A549 (cell line): ENCODE results near the gene DYNC1I1. TPM values are rescaled to one million over a fixed set of nuclear protein-coding genes. Genes with fewer than 3 reads are reported as not detected.

Source experiments
- ATAC-seq, 2 experiments: fragments of 200-7000 bp in 1 of 2; fragments of >200 bp in 1 of 2; cut with Nextera tagmentation in 1 of 2; cut with Tn5 transposase in 1 of 2; 3 replicates each; pipeline versions ENCODE4 v1.8.0 to v1.9.1; 2018 to 2020; ENCODE audit warnings: mild to moderate bottlenecking in 1 of 2, moderate library complexity in 1 of 2
- CTCF ChIA-PET: fragments of 300-600 bp; sonication (Branson Sonifier 250); formaldehyde crosslinking; extraction: SDS; loops from one replicate; lab custom pipeline; 2021; ENCODE audit warnings: antibody characterized with exemption, inconsistent platforms; lab: Yijun Ruan, JAX
- POLR2A ChIA-PET: fragments of 350-600 bp; formaldehyde crosslinking; extraction: SDS; loops from one replicate; lab custom pipeline; 2021; ENCODE audit warnings: antibody characterized with exemption, inconsistent platforms; lab: Yijun Ruan, JAX
- DNase-seq, 2 experiments: peaks; one replicate each; pipeline versions ENCODE4 v3.0.0 to v3.0.0-alpha.2; 2011 to 2016; ENCODE audit warnings: low read depth in 1 of 2, low spot score in 1 of 2
- FAIRE-seq: peaks from 2 replicates; lab custom pipeline; 2011; peaks lifted over from hg19 to GRCh38; lab: Jason Lieb, UNC
- H3K27ac ChIP-seq, 2 experiments: fragments of >200 bp; sonication (Bioruptor Twin); formaldehyde crosslinking; 3 replicates each; pipeline ENCODE4 v1.5.1; 2016 to 2017
- H3K4me1 ChIP-seq: fragments of >200 bp; sonication (Bioruptor Twin); formaldehyde crosslinking; 3 replicates; pipeline ENCODE4 v1.6.1; 2016
- H3K4me2 ChIP-seq: fragments of >200 bp; sonication (Bioruptor Twin); formaldehyde crosslinking; 3 replicates; pipeline ENCODE4 v1.6.1; 2016
- H3K4me3 ChIP-seq: fragments of >200 bp; sonication (Bioruptor Twin); formaldehyde crosslinking; 3 replicates; pipeline ENCODE4 v1.5.1; 2016
- H3K9me3 ChIP-seq: fragments of >200 bp; sonication (Bioruptor Twin); formaldehyde crosslinking; 3 replicates; pipeline ENCODE4 v1.6.1; 2016
- CHD2 ChIP-seq: fragments of 150-350 bp; IDR thresholded peaks from 2 replicates; pipeline ENCODE4 v1.6.1; 2014; ENCODE audit warnings: low read length; ENCODE audit not compliant: partially characterized antibody
- CHD4 ChIP-seq: fragments of 200-600 bp; sonication (generic); IDR thresholded peaks from 2 replicates; pipeline ENCODE4 v1.6.1; 2016; ENCODE audit warnings: antibody characterized with exemption, mild to moderate bottlenecking, borderline replicate concordance
- EHF ChIP-seq: fragments of 250-450 bp; sonication (Bioruptor Pico); IDR thresholded peaks from 2 replicates; pipeline ENCODE4 v1.5.0; 2020; ENCODE audit warnings: mild to moderate bottlenecking
- ESRRA ChIP-seq: fragments of 150-350 bp; IDR thresholded peaks from 2 replicates; pipeline ENCODE4 v1.6.1; 2014; ENCODE audit warnings: mild to moderate bottlenecking, low read length, borderline replicate concordance
- FOSL2 ChIP-seq, 2 experiments: fragments of 450-650 bp in 1 of 2; fragments of >200 bp in 1 of 2; sonication (Bioruptor Twin) in 1 of 2; formaldehyde crosslinking; IDR thresholded peaks; 2 replicates each; pipeline versions ENCODE4 v1.5.0 to v1.6.1; 2016 to 2020; ENCODE audit warnings: mild to moderate bottlenecking in 1 of 2, moderate library complexity in 1 of 2
- GATA3 ChIP-seq: IDR thresholded peaks from 2 replicates; pipeline ENCODE4 v1.6.1; 2012; ENCODE audit warnings: borderline replicate concordance
- JUNB ChIP-seq: fragments of >200 bp; sonication (Bioruptor Twin); formaldehyde crosslinking; IDR thresholded peaks from 2 replicates; pipeline ENCODE4 v1.6.1; 2016
- KDM5A ChIP-seq: fragments of 200-600 bp; sonication (generic); IDR thresholded peaks from 2 replicates; pipeline ENCODE4 v1.6.1; 2016; ENCODE audit warnings: antibody characterized with exemption, mild to moderate bottlenecking
- MYC ChIP-seq: IDR thresholded peaks from 2 replicates; pipeline ENCODE4 v1.6.1; 2012; ENCODE audit warnings: mild to moderate bottlenecking, inconsistent platforms, low read length, improper control_type of control experiment, borderline replicate concordance
- RAD21 ChIP-seq, 2 experiments: fragments of >200 bp in 1 of 2; sonication (Bioruptor Twin) in 1 of 2; formaldehyde crosslinking in 1 of 2; IDR thresholded peaks in 1 of 2; conservative IDR thresholded peaks in 1 of 2; 2 replicates in 1 of 2; 3 replicates in 1 of 2; pipeline ENCODE4 v1.6.1; 2012 to 2018; ENCODE audit warnings: inconsistent platforms in 1 of 2
- SMC3 ChIP-seq: fragments of >200 bp; sonication (Bioruptor Twin); formaldehyde crosslinking; IDR thresholded peaks from 3 replicates; pipeline ENCODE4 v1.6.1; 2018; ENCODE audit warnings: inconsistent platforms
- ZSCAN20 ChIP-seq: fragments of 250-450 bp; sonication (Bioruptor Pico); IDR thresholded peaks from 2 replicates; pipeline ENCODE4 v1.8.0; 2022; ENCODE audit warnings: mild to moderate bottlenecking, moderate library complexity
- WGBS: methylation state at CpG from one replicate; pipeline ENCODE4 v1.1.6; 2017; ENCODE audit errors: missing lambda C conversion rate; 5-methylcytosine and 5-hydroxymethylcytosine counted together
- polyA plus RNA-seq, 4 experiments: library from polyadenylated mRNA; depleted of rRNA in 3 of 4; stranded (reverse); fragments of >200 nt; fragmentation: RNase III in 1 of 4; extraction: RNeasy Plus Mini Kit Qiagen cat#74134 plus additional on column Dnase treatment in 1 of 4; gene quantifications; 2 replicates in 3 of 4; 3 replicates in 1 of 4; pipeline ENCODE4 v1.2.3, GENCODE V29; 2011 to 2017
- TF ChIP-seq, protein P1 (sequence below): fragments of 200-600 bp; sonication (generic); IDR thresholded peaks from 2 replicates; pipeline ENCODE4 v1.6.1; 2016; ENCODE audit warnings: antibody characterized with exemption, mild to moderate bottlenecking, moderate library complexity
- TF ChIP-seq, protein P2 (sequence below): fragments of 150-350 bp; IDR thresholded peaks from 2 replicates; pipeline ENCODE4 v1.6.1; 2014; ENCODE audit warnings: low read depth, mild to moderate bottlenecking, low read length
- TF ChIP-seq, protein P3 (sequence below): fragments of >200 bp; sonication (Bioruptor Twin); formaldehyde crosslinking; IDR thresholded peaks from 2 replicates; pipeline ENCODE4 v1.6.1; 2016
- TF ChIP-seq, protein P4 (sequence below): IDR thresholded peaks from 2 replicates; pipeline ENCODE4 v1.6.1; 2012; ENCODE audit warnings: low read depth, borderline replicate concordance

The DYNC1I1 gene
- polyA plus RNA-seq, 2 of the 4 experiments (the other 2 are of a cell fraction) = 0.04 TPM; not detected in 1

DNA sequence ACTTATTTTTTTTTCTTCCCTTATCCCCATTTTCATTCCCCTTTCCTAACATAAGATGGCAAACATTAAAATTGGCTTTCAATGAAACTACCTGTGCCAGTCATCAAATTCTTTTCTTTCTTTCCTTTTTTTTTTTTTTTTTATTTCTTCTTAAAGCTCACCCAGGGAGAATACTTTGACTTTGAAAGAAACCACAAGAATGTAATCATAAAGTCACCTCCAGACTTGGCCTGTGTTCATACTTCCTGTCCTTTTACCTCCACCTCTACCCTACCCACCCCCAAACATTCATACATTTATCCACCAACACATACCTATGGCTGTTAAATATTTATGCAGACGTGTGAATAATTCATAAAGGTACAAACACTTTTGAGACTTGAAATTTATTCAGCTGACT is 295.0 kb downstream of the DYNC1I1 start (continued):
- no peak for TF ChIP-seq JUNB
- TF ChIP-seq, all 56 proteins: peak for 0

DNA sequence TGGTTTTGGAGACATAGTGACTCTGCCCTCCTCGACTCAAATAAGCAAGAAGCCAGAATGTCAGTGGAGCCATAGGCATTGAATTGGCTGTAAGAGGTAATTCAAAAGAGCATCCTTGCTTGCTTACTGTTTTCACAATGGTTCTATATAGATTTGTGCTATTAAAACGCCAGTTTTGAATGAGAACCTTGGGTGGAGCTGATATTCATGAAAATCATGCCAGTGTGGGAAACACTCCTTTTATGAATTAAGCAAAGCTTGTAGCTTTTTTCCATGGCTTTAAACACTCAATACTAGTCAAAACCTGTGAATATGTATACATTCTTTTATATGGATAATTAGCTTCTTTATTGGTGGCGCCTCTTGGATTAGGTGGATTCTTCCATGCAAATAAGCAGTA is 297.0 kb downstream of the DYNC1I1 start:
- Histone ChIP-seq H3K4me1 (no peaks in the 10 kb centered on the region), H3K27ac (no peak overlapping the region), H3K4me2 (no peak overlapping the region), H3K9me3 (no peaks in the 10 kb centered on the region), H3K4me3 (no peak overlapping the region)
- FAIRE-seq (no peak), DNase-seq (no peak), ATAC-seq (no peak)
- CTCF ChIA-PET = interaction anchor here (0.9 to 3.6 kb wide), 3 partner anchors 31 to 958 kb away, joined by 3 to 15 read pairs (median 3); no protein-coding TSS in a partner anchor
- POLR2A ChIA-PET = no interaction called here
- TF ChIP-seq, protein P1, sequence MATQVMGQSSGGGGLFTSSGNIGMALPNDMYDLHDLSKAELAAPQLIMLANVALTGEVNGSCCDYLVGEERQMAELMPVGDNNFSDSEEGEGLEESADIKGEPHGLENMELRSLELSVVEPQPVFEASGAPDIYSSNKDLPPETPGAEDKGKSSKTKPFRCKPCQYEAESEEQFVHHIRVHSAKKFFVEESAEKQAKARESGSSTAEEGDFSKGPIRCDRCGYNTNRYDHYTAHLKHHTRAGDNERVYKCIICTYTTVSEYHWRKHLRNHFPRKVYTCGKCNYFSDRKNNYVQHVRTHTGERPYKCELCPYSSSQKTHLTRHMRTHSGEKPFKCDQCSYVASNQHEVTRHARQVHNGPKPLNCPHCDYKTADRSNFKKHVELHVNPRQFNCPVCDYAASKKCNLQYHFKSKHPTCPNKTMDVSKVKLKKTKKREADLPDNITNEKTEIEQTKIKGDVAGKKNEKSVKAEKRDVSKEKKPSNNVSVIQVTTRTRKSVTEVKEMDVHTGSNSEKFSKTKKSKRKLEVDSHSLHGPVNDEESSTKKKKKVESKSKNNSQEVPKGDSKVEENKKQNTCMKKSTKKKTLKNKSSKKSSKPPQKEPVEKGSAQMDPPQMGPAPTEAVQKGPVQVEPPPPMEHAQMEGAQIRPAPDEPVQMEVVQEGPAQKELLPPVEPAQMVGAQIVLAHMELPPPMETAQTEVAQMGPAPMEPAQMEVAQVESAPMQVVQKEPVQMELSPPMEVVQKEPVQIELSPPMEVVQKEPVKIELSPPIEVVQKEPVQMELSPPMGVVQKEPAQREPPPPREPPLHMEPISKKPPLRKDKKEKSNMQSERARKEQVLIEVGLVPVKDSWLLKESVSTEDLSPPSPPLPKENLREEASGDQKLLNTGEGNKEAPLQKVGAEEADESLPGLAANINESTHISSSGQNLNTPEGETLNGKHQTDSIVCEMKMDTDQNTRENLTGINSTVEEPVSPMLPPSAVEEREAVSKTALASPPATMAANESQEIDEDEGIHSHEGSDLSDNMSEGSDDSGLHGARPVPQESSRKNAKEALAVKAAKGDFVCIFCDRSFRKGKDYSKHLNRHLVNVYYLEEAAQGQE = no peak
- TF ChIP-seq CHD2 (no peak), ZSCAN20 (CRISPR knock-in tag) (no peak), ESRRA (no peak), JUNB (no peak)
- TF ChIP-seq, protein P2, sequence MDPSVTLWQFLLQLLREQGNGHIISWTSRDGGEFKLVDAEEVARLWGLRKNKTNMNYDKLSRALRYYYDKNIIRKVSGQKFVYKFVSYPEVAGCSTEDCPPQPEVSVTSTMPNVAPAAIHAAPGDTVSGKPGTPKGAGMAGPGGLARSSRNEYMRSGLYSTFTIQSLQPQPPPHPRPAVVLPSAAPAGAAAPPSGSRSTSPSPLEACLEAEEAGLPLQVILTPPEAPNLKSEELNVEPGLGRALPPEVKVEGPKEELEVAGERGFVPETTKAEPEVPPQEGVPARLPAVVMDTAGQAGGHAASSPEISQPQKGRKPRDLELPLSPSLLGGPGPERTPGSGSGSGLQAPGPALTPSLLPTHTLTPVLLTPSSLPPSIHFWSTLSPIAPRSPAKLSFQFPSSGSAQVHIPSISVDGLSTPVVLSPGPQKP = no peak
- WGBS = 13% methylated on average over 3 of the region's 3 CpGs

DNA sequence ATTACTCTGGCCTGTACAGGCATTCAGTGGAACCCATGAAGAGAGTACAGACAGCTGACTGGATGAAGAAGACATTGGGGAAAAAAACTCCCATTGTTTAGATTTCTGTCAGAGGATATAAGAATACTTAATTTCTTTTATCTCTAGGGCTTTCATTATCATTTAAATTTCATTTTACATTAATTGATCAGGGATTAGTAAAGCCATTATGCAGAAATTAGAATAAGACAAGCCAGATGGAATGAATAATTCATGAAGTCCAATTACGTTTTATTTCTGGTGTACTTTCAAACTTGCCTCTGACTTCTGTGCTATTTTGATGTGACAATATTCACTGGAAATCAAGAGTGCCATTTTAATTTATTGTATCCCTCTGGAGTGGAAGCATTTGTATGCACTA is 302.5 kb downstream of the DYNC1I1 start:
- FAIRE-seq = no peak
- Histone ChIP-seq H3K4me1 (peaks cover 4% of the 10 kb centered on the region; the same call in 1 of the 3 replicates), H3K4me3 (no peak overlapping the region), H3K9me3 (no peaks in the 10 kb centered on the region), H3K4me2 (no peak overlapping the region), H3K27ac (no peak overlapping the region)
- DNase-seq = no peak
- TF ChIP-seq RAD21 (conservative IDR thresholded peaks at IDR 0.05 in 1 of 2, IDR thresholded peaks at IDR 0.05 in 1 of 2) (no peak), MYC (no peak), FOSL2 (IDR thresholded peaks at IDR 0.05) (no peak), FOSL2 (CRISPR knock-in tag; IDR thresholded peaks at IDR 0.05) (no peak), GATA3 (no peak), CHD4 (no peak), JUNB (no peak), EHF (CRISPR knock-in tag) (no peak), KDM5A (no peak), SMC3 (no peak)
- TF ChIP-seq, protein P3, sequence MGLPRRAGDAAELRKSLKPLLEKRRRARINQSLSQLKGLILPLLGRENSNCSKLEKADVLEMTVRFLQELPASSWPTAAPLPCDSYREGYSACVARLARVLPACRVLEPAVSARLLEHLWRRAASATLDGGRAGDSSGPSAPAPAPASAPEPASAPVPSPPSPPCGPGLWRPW = no peak
- TF ChIP-seq, protein P4, sequence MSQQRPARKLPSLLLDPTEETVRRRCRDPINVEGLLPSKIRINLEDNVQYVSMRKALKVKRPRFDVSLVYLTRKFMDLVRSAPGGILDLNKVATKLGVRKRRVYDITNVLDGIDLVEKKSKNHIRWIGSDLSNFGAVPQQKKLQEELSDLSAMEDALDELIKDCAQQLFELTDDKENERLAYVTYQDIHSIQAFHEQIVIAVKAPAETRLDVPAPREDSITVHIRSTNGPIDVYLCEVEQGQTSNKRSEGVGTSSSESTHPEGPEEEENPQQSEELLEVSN = no peak
- 0% methylated on average over 1 of the region's 1 CpG for WGBS
- POLR2A ChIA-PET = interaction anchor here (1.0 kb wide), 1 partner anchor 953 kb away, joined by 5 read pairs; no protein-coding TSS in a partner anchor
- CTCF ChIA-PET = interaction anchor here (0.8 to 4.2 kb wide), 10 partner anchors 11 to 956 kb away, joined by 3 to 30 read pairs (median 4); no protein-coding TSS in a partner anchor
- ATAC-seq = no peak
